GM18507 (cell line): ENCODE data around the gene BRD8.
"Not testable (repeated sequence)": the region's sequence is repeated elsewhere in the genome, so short reads cannot be mapped to it uniquely, and the experiment has no call there.

Source experiments
- DNase-seq: peaks from one replicate; pipeline ENCODE4 v3.0.0; 2011; ENCODE audit warnings: low read depth; ENCODE audit not compliant: insufficient read length; ENCODE audit errors: extremely low spot score
- FAIRE-seq: peaks from 2 replicates; lab custom pipeline; 2011; peaks lifted over from hg19 to GRCh38; lab: Jason Lieb, UNC

BRD8 gene

GRCh38 chr5:138178516-138179276 lies at the start of gene BRD8, which contains the start of gene KIF20A:
TSS of gene BRD8 (minus strand) at chr5:138178630. CDS start at chr5:138178614, 16 bp downstream.
TSS of gene KIF20A (plus strand) at chr5:138179112. CDS start at chr5:138179681, 569 bp downstream.
- DNase-seq, result peak; percentile 84
- peak; percentile 96 for FAIRE-seq

- DNase-seq (no peak), FAIRE-seq (no peak)
Observed at GRCh38 chr5:138226910-138227309, 48.5 kb upstream of the BRD8 start.

GRCh38 chr5:138224712-138225111 lies 46.3 kb upstream of the BRD8 start:
- FAIRE-seq, result no peak

GRCh38 chr5:138223532-138223931 lies 45.1 kb upstream of the BRD8 start:
- no peak for FAIRE-seq

More at GRCh38 chr5:138224712-138225111, 46.3 kb upstream of the BRD8 start:
- no peak for DNase-seq

GRCh38 chr5:138216799-138217198 lies 38.4 kb upstream of the BRD8 start:
- DNase-seq, result no peak
- FAIRE-seq, result no peak

More at GRCh38 chr5:138223532-138223931, 45.1 kb upstream of the BRD8 start:
- no peak for DNase-seq

GRCh38 chr5:138213161-138214029 lies 35.0 kb upstream of the BRD8 start, which contains the start of gene CDC23:
TSS of gene CDC23 (minus strand) at chr5:138213323. CDS start at chr5:138213312, 11 bp downstream.
- DNase-seq (peak; percentile 96), FAIRE-seq (peak; percentile 99)

GRCh38 chr5:138212828-138213160 lies 34.4 kb upstream of the BRD8 start:
- no peak for DNase-seq
- FAIRE-seq, result no peak

- DNase-seq (no peak), FAIRE-seq (no peak)
Observed at GRCh38 chr5:138210985-138211384, 32.6 kb upstream of the BRD8 start.

GRCh38 chr5:138193859-138194258 lies 15.4 kb upstream of the BRD8 start:
- FAIRE-seq, DNase-seq: not testable (repeated sequence)

GRCh38 chr5:138192826-138193225 lies 14.4 kb upstream of the BRD8 start:
- DNase-seq (no peak), FAIRE-seq (no peak)

- FAIRE-seq (no peak), DNase-seq (no peak)
Observed at GRCh38 chr5:138188626-138189025, 10.2 kb upstream of the BRD8 start.

- FAIRE-seq (no peak), DNase-seq (no peak)
Observed at GRCh38 chr5:138186002-138186447, 7.6 kb upstream of the BRD8 start.

GRCh38 chr5:138182808-138183207 lies 4.4 kb upstream of the BRD8 start:
- FAIRE-seq (no peak), DNase-seq (no peak)

GRCh38 chr5:138180841-138181240 lies 2.4 kb upstream of the BRD8 start:
- FAIRE-seq (no peak), DNase-seq (no peak)

- FAIRE-seq (peak; percentile 56), DNase-seq (peak; percentile 15)
Observed at GRCh38 chr5:138180183-138180782, 1.9 kb upstream of the BRD8 start.

GRCh38 chr5:138179277-138179857 lies 937 bp upstream of the BRD8 start:
- FAIRE-seq (no peak), DNase-seq (no peak)

- DNase-seq (no peak), FAIRE-seq (peak; percentile 24)
Observed at GRCh38 chr5:138177941-138178515, 402 bp downstream of the BRD8 start.

GRCh38 chr5:138170299-138170698 lies 8.1 kb downstream of the BRD8 start:
- no peak for DNase-seq
- no peak for FAIRE-seq

- no peak for DNase-seq
- FAIRE-seq, result no peak
Observed at GRCh38 chr5:138169124-138169523, 9.3 kb downstream of the BRD8 start.
